Colonic mucosa (tissue), 4 donors: ENCODE data around the gene KATNIP. TPM values are rescaled to one million over a fixed set of nuclear protein-coding genes. Genes with fewer than 3 reads are reported as not detected.

Experiments
- DNase-seq: peaks from one replicate; pipeline ENCODE4 v3.0.0-alpha.2; 2020
- H3K27ac ChIP-seq: fragments of 200-600 bp; one replicate; pipeline ENCODE4 v1.8.0; 2021
- H3K27me3 ChIP-seq: fragments of 200-600 bp; one replicate; pipeline ENCODE4 v1.8.0; 2021
- H3K36me3 ChIP-seq: fragments of 200-600 bp; one replicate; pipeline ENCODE4 v1.8.0; 2021
- H3K4me1 ChIP-seq: fragments of 200-600 bp; one replicate; pipeline ENCODE4 v1.8.0; 2021; ENCODE audit warnings: mild to moderate bottlenecking
- H3K4me3 ChIP-seq: fragments of 200-600 bp; one replicate; pipeline ENCODE4 v1.8.0; 2021
- H3K9ac ChIP-seq, 2 donors: one replicate each; pipeline ENCODE4 v1.7.0; 2013; ENCODE audit warnings: control low read depth in 2 of 2, low read depth in 2 of 2, low read length in 2 of 2
- H3K9me3 ChIP-seq: fragments of 200-600 bp; one replicate; pipeline ENCODE4 v1.8.0; 2021
- CTCF ChIP-seq: fragments of 200-600 bp; IDR thresholded peaks from one replicate; pipeline ENCODE4 v1.8.0; 2022; ENCODE audit warnings: antibody characterized with exemption, mild to moderate bottlenecking
- intact Hi-C: fragments of 100-400 bp; cut with DNase I; formaldehyde crosslinking; loops from one replicate; pipeline ENCODE4 v1.14.1; 2022
- total RNA-seq, 2 donors: library from RNA; stranded (reverse); fragmentation: NEBNext Ultra II Directional in 1 of 2; extraction: Animal tissue kit (Norgen Biotek cat#: 25700) in 1 of 2; gene quantifications; one replicate each; pipeline ENCODE4 v1.2.1, GENCODE V29; 2021
- donor health status: healthy.
- donor health status: DM: no; HTN: no; CAD: no.
- donor health status: DM: no; HTN: no; CAD: no.

KATNIP gene
- total RNA-seq, 2 donors from 2014 or later = 23.6 to 34.1 TPM

GRCh38 chr16:27538528-27538927, 11.4 kb upstream of the KATNIP start:
- H3K27me3 ChIP-seq = no peaks in the 10 kb centered on the region
- TF ChIP-seq CTCF = no peak
- no peak for DNase-seq
- intact Hi-C loops = no loop called here
- H3K9ac ChIP-seq = no peak overlapping the region
- no peaks in the 10 kb centered on the region for H3K9me3 ChIP-seq
- H3K36me3 ChIP-seq = no peaks in the 10 kb centered on the region
- no peak overlapping the region for H3K27ac ChIP-seq
- no peak overlapping the region for H3K4me3 ChIP-seq
- no peaks in the 10 kb centered on the region for H3K4me1 ChIP-seq

GRCh38 chr16:27539120-27539519, 10.8 kb upstream of the KATNIP start:
- Histone ChIP-seq H3K27ac (no peak overlapping the region), H3K9ac (no peak overlapping the region), H3K4me3 (no peak overlapping the region), H3K4me1 (no peaks in the 10 kb centered on the region), H3K36me3 (no peaks in the 10 kb centered on the region), H3K9me3 (no peaks in the 10 kb centered on the region), H3K27me3 (no peaks in the 10 kb centered on the region)
- TF ChIP-seq CTCF = no peak
- DNase-seq = no peak
- intact Hi-C loops = no loop called here

- no peak for TF ChIP-seq CTCF
- Histone ChIP-seq H3K36me3 (peaks cover 1% of the 10 kb centered on the region), H3K4me1 (no peaks in the 10 kb centered on the region), H3K9ac (no peak overlapping the region), H3K9me3 (no peaks in the 10 kb centered on the region), H3K27ac (no peak overlapping the region), H3K4me3 (no peak overlapping the region), H3K27me3 (no peaks in the 10 kb centered on the region)
- intact Hi-C loops = no loop called here
- DNase-seq = no peak
Observed at GRCh38 chr16:27539636-27540035, 10.3 kb upstream of the KATNIP start.

- H3K4me1 ChIP-seq = peaks cover 8% of the 10 kb centered on the region
- no peak for DNase-seq
- no peak overlapping the region for H3K27ac ChIP-seq
- H3K9ac ChIP-seq = no peak overlapping the region
- no peaks in the 10 kb centered on the region for H3K27me3 ChIP-seq
- no peak overlapping the region for H3K4me3 ChIP-seq
- intact Hi-C loops = no loop called here
- peaks cover 8% of the 10 kb centered on the region for H3K36me3 ChIP-seq
- no peak for TF ChIP-seq CTCF
- H3K9me3 ChIP-seq = no peaks in the 10 kb centered on the region
Observed at GRCh38 chr16:27543801-27544200, 6.1 kb upstream of the KATNIP start.

GRCh38 chr16:27544671-27545070, 5.3 kb upstream of the KATNIP start:
- Histone ChIP-seq H3K4me1 (peaks cover 8% of the 10 kb centered on the region), H3K9me3 (no peaks in the 10 kb centered on the region), H3K27me3 (no peaks in the 10 kb centered on the region), H3K9ac (no peak overlapping the region), H3K36me3 (peaks cover 8% of the 10 kb centered on the region), H3K4me3 (no peak overlapping the region), H3K27ac (no peak overlapping the region)
- no peak for DNase-seq
- TF ChIP-seq CTCF = no peak
- intact Hi-C loops = no loop called here

- Histone ChIP-seq H3K9ac (peak overlapping the region; percentile 7 to 19), H3K27ac (no peak overlapping the region), H3K36me3 (peaks cover 8% of the 10 kb centered on the region), H3K4me1 (peaks cover 12% of the 10 kb centered on the region), H3K4me3 (no peak overlapping the region), H3K9me3 (no peaks in the 10 kb centered on the region), H3K27me3 (no peaks in the 10 kb centered on the region)
- no peak for TF ChIP-seq CTCF
- DNase-seq = no peak
- intact Hi-C loops = no loop called here
Observed at GRCh38 chr16:27547134-27547533, 2.8 kb upstream of the KATNIP start.
